Body of pancreas (tissue), 4 donors: ENCODE measurements around the gene METTL24. TPM values are rescaled to one million over a fixed set of nuclear protein-coding genes. Genes with fewer than 3 reads are reported as not detected.

Experiments used
- ATAC-seq: fragments of 150-250 bp; one replicate; pipeline ENCODE4 v1.9.1; 2016
- DNase-seq, 4 donors: peaks; one replicate each; pipeline ENCODE4 v3.0.0-alpha.2; 2019
- H3K27ac ChIP-seq, 4 donors: fragments of 200-600 bp; sonication (generic); 1 replicate in 3 of 4; 2 replicates in 1 of 4; pipeline versions ENCODE4 v1.5.1 to v1.6.1; 2016 to 2019; ENCODE audit warnings: mild to moderate bottlenecking in 1 of 4, mixed read lengths in 1 of 4, moderate library complexity in 1 of 4
- H3K27me3 ChIP-seq, 2 donors: fragments of 200-600 bp; sonication (generic); one replicate each; pipeline ENCODE4 v1.6.0; 2016; ENCODE audit warnings: mild to moderate bottlenecking in 1 of 2
- H3K36me3 ChIP-seq, 2 donors: fragments of 200-600 bp; sonication (generic); replicated peaks in 1 of 2; 2 replicates each; pipeline ENCODE4 v1.5.1; 2016; ENCODE audit warnings: low read depth in 2 of 2; ENCODE audit not compliant: insufficient read depth in 1 of 2
- H3K4me1 ChIP-seq: fragments of 200-600 bp; sonication (generic); one replicate; pipeline ENCODE4 v1.6.0; 2016
- H3K4me3 ChIP-seq, 2 donors: fragments of 200-600 bp; sonication (generic); 1 replicate in 1 of 2; 2 replicates in 1 of 2; pipeline ENCODE4 v1.5.1; 2016 to 2019
- H3K9me3 ChIP-seq, 3 donors: fragments of 200-600 bp; sonication (generic); 1 replicate in 2 of 3; 2 replicates in 1 of 3; pipeline ENCODE4 v1.5.1; 2016
- POLR2A ChIP-seq, 3 donors: fragments of 450-650 bp; IDR thresholded peaks; one replicate each; pipeline ENCODE4 v1.6.1; 2016; ENCODE audit warnings: antibody characterized with exemption in 3 of 3, mild to moderate bottlenecking in 2 of 3
- WGBS, 2 donors: methylation state at CpG; one replicate each; pipeline ENCODE4 v1.1.5; 2017; 5-methylcytosine and 5-hydroxymethylcytosine counted together
- intact Hi-C: fragments of 100-400 bp; cut with DNase I; formaldehyde crosslinking; loops from one replicate; pipeline ENCODE4 v1.15.1; 2023
- total RNA-seq, 2 donors: library from RNA; depleted of rRNA; stranded (reverse); fragments of >200 nt; gene quantifications; one replicate each; pipeline ENCODE4 v1.1.0, GENCODE V29; 2016
- TF ChIP-seq, protein P1 (sequence below), 7 experiments: fragments of 450-650 bp in 4 of 7; fragments of 200-600 bp in 3 of 7; sonication (generic) in 3 of 7; IDR thresholded peaks; one replicate each; pipeline ENCODE4 v1.5.1; 2016 to 2019; ENCODE audit warnings: antibody characterized with exemption in 7 of 7

Gene METTL24
- total RNA-seq, 2 donors from 2014 or later = 2.3 to 4.0 TPM

DNA sequence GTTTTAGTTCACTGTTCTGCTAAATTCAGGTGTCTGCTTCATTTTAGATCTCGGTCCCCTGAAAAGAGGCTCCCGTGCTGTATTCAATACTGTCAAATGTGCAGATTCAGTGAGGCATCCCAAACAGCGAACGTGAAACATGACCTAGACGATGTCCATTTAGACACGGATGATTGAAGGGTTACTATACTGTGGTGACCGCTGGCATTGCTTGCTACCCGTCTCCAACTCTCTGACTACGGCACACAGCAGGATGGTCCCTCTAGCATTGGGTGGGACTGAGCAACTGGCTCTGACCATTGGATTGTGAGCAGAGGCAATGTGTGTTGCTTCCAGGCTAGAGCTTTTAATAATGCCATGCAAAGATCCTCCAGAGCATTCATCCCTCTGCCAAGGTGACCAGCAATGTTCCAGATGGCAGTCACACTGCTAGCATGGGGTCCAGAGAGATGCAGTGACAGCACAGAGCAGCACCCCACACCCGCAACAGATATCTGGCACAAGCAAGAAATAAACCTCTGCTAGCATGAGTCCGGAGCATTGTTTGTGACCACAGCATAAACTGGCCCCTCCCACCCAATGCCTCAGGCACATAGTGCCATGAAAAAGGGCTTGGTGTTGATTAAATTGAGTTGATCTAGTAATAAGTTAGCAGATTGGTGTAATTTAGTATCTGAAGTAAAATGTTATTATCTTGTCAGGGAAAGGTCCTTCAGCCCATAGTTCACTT, 9.0 kb downstream of the METTL24 start:
- Histone ChIP-seq H3K4me3 (no peak overlapping the region), H3K4me1 (no peaks in the 10 kb centered on the region), H3K36me3 (no peaks in the 10 kb centered on the region), H3K9me3 (no peaks in the 10 kb centered on the region), H3K27ac (peak overlapping the region in 1 of 4 donors; percentile 17), H3K27me3 (no peaks in the 10 kb centered on the region)
- TF ChIP-seq, protein P1, sequence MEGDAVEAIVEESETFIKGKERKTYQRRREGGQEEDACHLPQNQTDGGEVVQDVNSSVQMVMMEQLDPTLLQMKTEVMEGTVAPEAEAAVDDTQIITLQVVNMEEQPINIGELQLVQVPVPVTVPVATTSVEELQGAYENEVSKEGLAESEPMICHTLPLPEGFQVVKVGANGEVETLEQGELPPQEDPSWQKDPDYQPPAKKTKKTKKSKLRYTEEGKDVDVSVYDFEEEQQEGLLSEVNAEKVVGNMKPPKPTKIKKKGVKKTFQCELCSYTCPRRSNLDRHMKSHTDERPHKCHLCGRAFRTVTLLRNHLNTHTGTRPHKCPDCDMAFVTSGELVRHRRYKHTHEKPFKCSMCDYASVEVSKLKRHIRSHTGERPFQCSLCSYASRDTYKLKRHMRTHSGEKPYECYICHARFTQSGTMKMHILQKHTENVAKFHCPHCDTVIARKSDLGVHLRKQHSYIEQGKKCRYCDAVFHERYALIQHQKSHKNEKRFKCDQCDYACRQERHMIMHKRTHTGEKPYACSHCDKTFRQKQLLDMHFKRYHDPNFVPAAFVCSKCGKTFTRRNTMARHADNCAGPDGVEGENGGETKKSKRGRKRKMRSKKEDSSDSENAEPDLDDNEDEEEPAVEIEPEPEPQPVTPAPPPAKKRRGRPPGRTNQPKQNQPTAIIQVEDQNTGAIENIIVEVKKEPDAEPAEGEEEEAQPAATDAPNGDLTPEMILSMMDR (IDR thresholded peaks at IDR 0.05) = no peak
- no peak for TF ChIP-seq POLR2A (IDR thresholded peaks at IDR 0.05)
- intact Hi-C loops = no loop called here
- DNase-seq = no peak
- no peak for ATAC-seq
- WGBS, 2 donors = 87 to 92% methylated on average over 8 to 11 of the region's 11 CpGs

DNA sequence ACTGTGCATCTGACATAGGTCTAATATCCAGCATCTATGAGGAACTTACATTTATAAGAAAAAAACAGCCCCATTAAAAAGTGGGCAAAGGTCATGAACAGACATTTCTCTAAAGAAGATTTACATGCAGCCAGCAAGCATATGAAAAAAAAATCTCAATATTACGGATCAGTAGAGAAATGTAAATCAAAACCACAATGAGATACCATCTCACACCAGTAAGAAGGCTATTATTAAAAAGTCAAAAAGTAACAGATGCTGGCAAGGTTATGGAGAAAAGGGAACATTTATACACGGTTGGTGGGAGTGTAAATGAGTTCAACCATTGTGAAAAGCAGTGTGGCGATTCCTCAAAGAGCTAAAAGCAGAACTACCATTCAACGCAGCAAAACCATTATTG, 13.1 kb downstream of the METTL24 start:
- TF ChIP-seq, protein P1 (IDR thresholded peaks at IDR 0.05) = no peak
- no peak for TF ChIP-seq POLR2A (IDR thresholded peaks at IDR 0.05)
- 79 to 91% methylated on average over 4 of the region's 4 CpGs for WGBS, 2 donors

DNA sequence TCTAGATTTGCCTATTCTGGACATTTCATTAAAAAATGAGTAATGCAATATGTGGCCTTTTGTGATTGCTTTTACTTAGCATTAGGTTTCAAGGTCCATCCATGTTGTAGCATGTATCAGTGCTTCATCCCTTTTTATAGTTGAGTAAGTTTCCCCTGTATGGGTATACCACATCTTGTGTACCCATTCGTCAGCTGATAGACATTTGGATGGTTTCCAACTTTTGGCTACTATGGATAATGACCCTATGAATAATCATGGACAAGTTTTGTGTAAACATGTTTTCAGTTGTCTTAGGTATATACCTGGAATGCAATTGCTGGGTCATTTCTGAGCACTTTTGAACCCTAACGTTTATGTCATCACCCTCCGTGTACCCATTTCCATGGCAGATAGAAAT, 15.4 kb downstream of the METTL24 start:
- intact Hi-C loops = no loop called here
- no peak overlapping the region for H3K27ac ChIP-seq
- 82 to 88% methylated on average over 3 of the region's 3 CpGs for WGBS, 2 donors
- H3K4me1 ChIP-seq = no peaks in the 10 kb centered on the region
- ATAC-seq = no peak
- H3K4me3 ChIP-seq = no peak overlapping the region
- no peaks in the 10 kb centered on the region for H3K27me3 ChIP-seq
- DNase-seq = no peak
- no peak for TF ChIP-seq POLR2A (IDR thresholded peaks at IDR 0.05)
- no peaks in the 10 kb centered on the region for H3K9me3 ChIP-seq
- no peaks in the 10 kb centered on the region for H3K36me3 ChIP-seq

More for the DNA sequence above, 13.1 kb downstream of the METTL24 start:
- Histone ChIP-seq H3K27ac (no peak overlapping the region), H3K27me3 (no peaks in the 10 kb centered on the region), H3K4me1 (no peaks in the 10 kb centered on the region), H3K4me3 (no peak overlapping the region), H3K9me3 (no peaks in the 10 kb centered on the region), H3K36me3 (no peaks in the 10 kb centered on the region)
- ATAC-seq (no peak), DNase-seq (no peak)
- intact Hi-C loops = no loop called here

DNA sequence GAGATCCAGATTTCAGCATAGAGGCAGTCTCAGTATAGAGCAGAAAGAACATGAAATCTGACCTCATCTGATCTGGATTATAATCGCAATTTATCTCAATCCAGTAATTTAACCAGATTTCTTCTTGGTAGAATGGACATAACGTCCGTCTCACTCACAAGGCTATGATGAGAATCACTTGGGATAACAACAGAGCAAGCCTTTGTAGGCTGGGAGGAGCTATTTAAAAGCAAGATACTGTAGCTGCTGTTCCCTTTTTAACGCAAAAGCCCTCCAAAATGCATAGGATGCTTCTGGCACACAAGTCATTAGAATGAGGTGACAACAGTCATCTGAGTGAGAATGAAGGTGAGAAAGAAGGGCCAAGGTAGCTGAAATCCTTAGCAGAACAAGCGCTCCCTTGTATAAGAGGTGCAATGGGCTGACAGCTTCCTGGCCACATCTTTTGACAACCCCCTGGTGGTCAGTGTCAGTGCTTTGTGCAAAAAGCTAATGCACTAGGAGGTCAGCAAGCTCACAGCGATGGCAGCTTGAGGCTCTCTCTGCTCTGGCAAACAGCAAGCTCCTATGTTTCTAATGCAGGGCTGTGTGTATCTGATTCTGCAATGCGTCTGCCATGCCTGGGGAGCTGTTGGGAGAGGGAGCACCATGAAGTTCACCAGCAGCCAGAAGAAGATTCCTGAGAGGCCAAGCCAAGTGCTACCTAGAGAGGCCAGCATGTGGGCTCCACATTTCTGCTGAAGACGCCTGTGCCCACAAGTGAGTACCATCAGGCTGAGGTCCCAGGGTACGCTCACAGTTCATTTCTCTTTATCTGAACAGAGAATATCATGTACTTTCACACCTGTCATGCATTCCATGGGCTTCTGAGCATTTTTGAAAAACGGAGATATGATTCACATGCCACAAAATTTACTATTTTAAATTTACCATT, 16.2 kb downstream of the METTL24 start:
- Histone ChIP-seq H3K27me3 (no peaks in the 10 kb centered on the region), H3K36me3 (no peaks in the 10 kb centered on the region), H3K4me3 (no peak overlapping the region), H3K4me1 (no peaks in the 10 kb centered on the region), H3K9me3 (no peaks in the 10 kb centered on the region), H3K27ac (no peak overlapping the region)
- intact Hi-C loops = no loop called here
- 83 to 84% methylated on average over 10 of the region's 10 CpGs for WGBS, 2 donors
- TF ChIP-seq, protein P1 (IDR thresholded peaks at IDR 0.05) = no peak
- no peak for TF ChIP-seq POLR2A (IDR thresholded peaks at IDR 0.05)
- no peak for DNase-seq
- no peak for ATAC-seq

DNA sequence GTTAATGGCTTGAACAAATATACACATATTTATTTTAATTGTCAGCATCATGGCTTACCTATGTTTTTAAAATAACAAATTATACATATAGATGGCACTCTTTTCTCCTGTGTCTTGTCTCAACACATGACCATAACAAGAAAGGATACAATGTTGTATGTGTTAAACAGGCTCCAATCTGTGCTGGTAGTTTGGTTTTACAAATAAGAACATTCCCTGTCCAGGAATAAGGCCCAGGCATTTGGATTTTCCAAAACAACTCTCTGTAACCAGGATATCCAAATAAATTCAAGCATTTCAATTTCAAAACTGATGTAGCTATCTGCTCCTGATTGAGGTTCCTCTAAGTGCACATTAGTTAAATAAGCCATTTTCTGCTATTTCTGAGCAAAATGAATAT, 17.1 kb downstream of the METTL24 start:
- intact Hi-C loops = no loop called here
- no peaks in the 10 kb centered on the region for H3K9me3 ChIP-seq
- ATAC-seq (no peak), DNase-seq (no peak)
- no peaks in the 10 kb centered on the region for H3K27me3 ChIP-seq
- no peak overlapping the region for H3K27ac ChIP-seq
- H3K36me3 ChIP-seq = no peaks in the 10 kb centered on the region
- no peak for TF ChIP-seq POLR2A (IDR thresholded peaks at IDR 0.05)
- TF ChIP-seq, protein P1 (IDR thresholded peaks at IDR 0.05) = no peak
- H3K4me1 ChIP-seq = no peaks in the 10 kb centered on the region
- no peak overlapping the region for H3K4me3 ChIP-seq
